ENCODE data around the gene MEFV. TPM values are rescaled to one million over a fixed set of nuclear protein-coding genes. Genes with fewer than 3 reads are reported as not detected.

MEFV gene
- total RNA-seq, 2 experiments from 2014 or later, result 0.27 TPM; not detected in 1

DNA sequence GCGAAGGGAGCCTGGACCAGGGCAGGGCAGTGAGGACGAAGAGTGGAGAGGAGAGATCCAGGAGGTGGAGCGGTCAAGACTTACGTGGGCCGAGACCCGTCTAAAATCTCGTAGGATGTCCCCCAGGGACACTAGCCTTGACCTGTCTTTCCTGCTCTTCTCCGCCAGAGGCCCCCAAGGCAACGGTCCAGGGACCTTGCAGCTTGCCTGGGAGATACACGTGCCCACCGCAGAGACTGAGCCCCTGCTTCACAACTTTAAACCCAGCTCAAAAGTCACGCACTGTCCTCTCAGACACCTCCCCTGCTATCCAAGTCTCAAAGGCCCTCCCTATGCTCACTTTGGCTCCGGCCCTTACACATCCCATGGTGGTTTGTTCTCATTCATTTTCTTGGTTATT, 39.4 kb upstream of the MEFV start:
- no peaks in the 10 kb centered on the region for H4K20me1 ChIP-seq (ENCODE audit: insufficient read depth, low read length)
- DNase-seq (ENCODE audit: low spot score), result no peak
- H3K27ac ChIP-seq (ENCODE audit: low read depth, low read length, poor library complexity, severe bottlenecking), result no peak overlapping the region
- peaks cover 3% of the 10 kb centered on the region for H3K4me1 ChIP-seq (ENCODE audit: insufficient read depth, low read length, poor library complexity, severe bottlenecking)
- no peaks in the 10 kb centered on the region for H3K9me3 ChIP-seq (ENCODE audit: low read length)
- H2AFZ ChIP-seq (ENCODE audit: low read length), result no peak overlapping the region
- ChIA-PET CTCF (ENCODE audit: unreplicated experiment) (no interaction called here), POLR2A (interaction anchor here (0.6 kb wide), 1 partner anchor 270 kb away, joined by 3 read pairs; no protein-coding TSS in a partner anchor)
- no peak overlapping the region for H3K4me3 ChIP-seq (ENCODE audit: low read depth, low read length, poor library complexity, severe bottlenecking)
- BruUV-seq (replicated peaks), result no TSS peak
- TF ChIP-seq, protein P1, sequence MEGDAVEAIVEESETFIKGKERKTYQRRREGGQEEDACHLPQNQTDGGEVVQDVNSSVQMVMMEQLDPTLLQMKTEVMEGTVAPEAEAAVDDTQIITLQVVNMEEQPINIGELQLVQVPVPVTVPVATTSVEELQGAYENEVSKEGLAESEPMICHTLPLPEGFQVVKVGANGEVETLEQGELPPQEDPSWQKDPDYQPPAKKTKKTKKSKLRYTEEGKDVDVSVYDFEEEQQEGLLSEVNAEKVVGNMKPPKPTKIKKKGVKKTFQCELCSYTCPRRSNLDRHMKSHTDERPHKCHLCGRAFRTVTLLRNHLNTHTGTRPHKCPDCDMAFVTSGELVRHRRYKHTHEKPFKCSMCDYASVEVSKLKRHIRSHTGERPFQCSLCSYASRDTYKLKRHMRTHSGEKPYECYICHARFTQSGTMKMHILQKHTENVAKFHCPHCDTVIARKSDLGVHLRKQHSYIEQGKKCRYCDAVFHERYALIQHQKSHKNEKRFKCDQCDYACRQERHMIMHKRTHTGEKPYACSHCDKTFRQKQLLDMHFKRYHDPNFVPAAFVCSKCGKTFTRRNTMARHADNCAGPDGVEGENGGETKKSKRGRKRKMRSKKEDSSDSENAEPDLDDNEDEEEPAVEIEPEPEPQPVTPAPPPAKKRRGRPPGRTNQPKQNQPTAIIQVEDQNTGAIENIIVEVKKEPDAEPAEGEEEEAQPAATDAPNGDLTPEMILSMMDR (conservative IDR thresholded peaks at IDR 0.05; ENCODE audit: low read length), result no peak
- TF ChIP-seq EZH2phosphoT487 (IDR thresholded peaks at IDR 0.05; ENCODE audit: borderline replicate concordance, low read depth, low read length), result no peak
- intact Hi-C loops (cut with micrococcal nuclease; ENCODE audit: unreplicated experiment), result no loop called here
- H3K79me2 ChIP-seq (ENCODE audit: insufficient read depth, low read depth, low read length), result peaks cover under 1% of the 10 kb centered on the region; the same call in 1 of the 2 replicates
- H3K4me2 ChIP-seq (ENCODE audit: low read length), result no peak overlapping the region
- H3K36me3 ChIP-seq (ENCODE audit: insufficient read depth, low read length), result peaks cover 56% of the 10 kb centered on the region
- no peaks in the 10 kb centered on the region for H3K9me2 ChIP-seq (ENCODE audit: insufficient read depth, low read length)

DNA sequence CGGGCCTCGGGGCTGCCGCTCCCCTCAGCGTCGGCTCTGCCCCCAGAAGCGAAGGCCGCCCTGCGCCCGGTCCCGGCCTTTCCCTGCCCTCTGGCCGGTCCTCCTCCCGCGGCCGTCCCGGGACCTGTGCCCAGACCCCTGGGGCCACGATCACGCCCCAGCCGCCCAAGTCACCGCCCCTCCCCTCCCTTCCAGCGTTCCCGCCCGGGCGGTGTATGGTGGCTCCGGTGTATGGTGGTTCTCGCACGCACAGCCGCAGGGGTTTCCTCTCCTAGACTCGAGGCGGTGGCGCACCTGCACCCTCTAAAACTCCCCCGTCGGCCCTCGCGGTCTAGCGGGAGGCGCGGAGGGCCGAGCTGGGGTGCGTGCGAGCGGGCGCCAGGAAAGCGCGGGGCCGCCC, 38.8 kb upstream of the MEFV start:
- ChIA-PET POLR2A (no interaction called here), CTCF (ENCODE audit: unreplicated experiment) (no interaction called here)
- no peaks in the 10 kb centered on the region for H3K9me3 ChIP-seq (ENCODE audit: low read length)
- peaks cover 4% of the 10 kb centered on the region for H3K4me1 ChIP-seq (ENCODE audit: insufficient read depth, low read length, poor library complexity, severe bottlenecking)
- H3K4me2 ChIP-seq (ENCODE audit: low read length), result no peak overlapping the region
- no peaks in the 10 kb centered on the region for H4K20me1 ChIP-seq (ENCODE audit: insufficient read depth, low read length)
- no peaks in the 10 kb centered on the region for H3K9me2 ChIP-seq (ENCODE audit: insufficient read depth, low read length)
- peaks cover 61% of the 10 kb centered on the region for H3K36me3 ChIP-seq (ENCODE audit: insufficient read depth, low read length)
- no TSS peak for BruUV-seq (replicated peaks)
- intact Hi-C loops (cut with micrococcal nuclease; ENCODE audit: unreplicated experiment), result no loop called here
- no peak for TF ChIP-seq EZH2phosphoT487 (IDR thresholded peaks at IDR 0.05; ENCODE audit: borderline replicate concordance, low read depth, low read length)
- H3K4me3 ChIP-seq (ENCODE audit: low read depth, low read length, poor library complexity, severe bottlenecking), result no peak overlapping the region
- peaks cover 4% of the 10 kb centered on the region; the same call in 1 of the 2 replicates for H3K79me2 ChIP-seq (ENCODE audit: insufficient read depth, low read depth, low read length)
- no peak overlapping the region for H2AFZ ChIP-seq (ENCODE audit: low read length)
- H3K27ac ChIP-seq (ENCODE audit: low read depth, low read length, poor library complexity, severe bottlenecking), result no peak overlapping the region
- no peak for DNase-seq (ENCODE audit: low spot score)

DNA sequence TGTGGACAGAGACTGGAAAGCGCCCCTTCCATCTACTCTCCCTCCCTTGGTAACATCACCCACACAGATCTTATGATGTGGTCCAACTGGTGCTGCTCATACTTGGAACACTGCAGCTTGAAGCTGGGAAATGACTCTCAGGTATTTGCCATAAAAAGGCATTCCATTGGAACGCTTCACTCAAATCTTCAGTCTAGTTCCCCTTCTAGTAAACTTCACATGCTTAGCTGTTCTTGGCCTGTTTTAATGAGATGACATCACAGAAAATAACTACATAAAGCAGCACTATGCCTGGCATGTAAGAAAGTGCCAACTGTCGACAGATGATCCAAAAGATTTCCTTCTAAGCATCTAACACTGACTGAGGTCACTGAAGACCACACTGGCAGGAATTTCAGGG, 36.2 kb upstream of the MEFV start:
- no peak for TF ChIP-seq EZH2phosphoT487 (IDR thresholded peaks at IDR 0.05; ENCODE audit: borderline replicate concordance, low read depth, low read length)
- TF ChIP-seq, protein P1 (conservative IDR thresholded peaks at IDR 0.05; ENCODE audit: low read length), result no peak
- no peaks in the 10 kb centered on the region for H3K9me3 ChIP-seq (ENCODE audit: low read length)
- no peak overlapping the region for H3K4me3 ChIP-seq (ENCODE audit: low read depth, low read length, poor library complexity, severe bottlenecking)
- H3K4me1 ChIP-seq (ENCODE audit: insufficient read depth, low read length, poor library complexity, severe bottlenecking), result peaks cover 4% of the 10 kb centered on the region
- H3K79me2 ChIP-seq (ENCODE audit: insufficient read depth, low read depth, low read length), result peaks cover 10% of the 10 kb centered on the region
- intact Hi-C loops (cut with micrococcal nuclease; ENCODE audit: unreplicated experiment), result no loop called here
- no peak overlapping the region for H3K27ac ChIP-seq (ENCODE audit: low read depth, low read length, poor library complexity, severe bottlenecking)
- no peak overlapping the region for H2AFZ ChIP-seq (ENCODE audit: low read length)
- no TSS peak for BruUV-seq (replicated peaks)
- H4K20me1 ChIP-seq (ENCODE audit: insufficient read depth, low read length), result no peaks in the 10 kb centered on the region
- peaks cover 69% of the 10 kb centered on the region for H3K36me3 ChIP-seq (ENCODE audit: insufficient read depth, low read length)
- H3K4me2 ChIP-seq (ENCODE audit: low read length), result no peak overlapping the region
- H3K9me2 ChIP-seq (ENCODE audit: insufficient read depth, low read length), result no peaks in the 10 kb centered on the region
- no peak for DNase-seq (ENCODE audit: low spot score)
- POLR2A ChIA-PET, result interaction anchor here (0.5 kb wide), 1 partner anchor 86 kb away, joined by 3 read pairs; no protein-coding TSS in a partner anchor
- CTCF ChIA-PET (ENCODE audit: unreplicated experiment), result no interaction called here
